Mesangial cell (primary cell): Measurements from ENCODE around the gene ORAI3. TPM values are rescaled to one million over a fixed set of nuclear protein-coding genes. Genes with fewer than 3 reads are reported as not detected.

Experiments
- total RNA-seq: library from RNA; depleted of rRNA; stranded (reverse); fragments of >200 nt; gene quantifications from 2 replicates; pipeline ENCODE4 v1.2.3, GENCODE V29; 2015

The ORAI3 gene
- 24.4 and 95.3 TPM in 2 replicates for total RNA-seq

GRCh38 chr16:30948667-30949649 is at the start of gene ORAI3:
ORAI3 (plus strand) TSS chr16:30949068; CDS start chr16:30949290, 222 bp downstream.

GRCh38 chr16:30923554-30924075 is 25.3 kb upstream of the ORAI3 start, which contains the start of gene FBXL19:
FBXL19 (plus strand) TSS chr16:30923572; CDS start chr16:30925755, 2,183 bp downstream.

GRCh38 chr16:30957456-30958174 is 8.7 kb downstream of the ORAI3 start, which contains the start of gene SETD1A:
SETD1A (plus strand) TSS chr16:30957754; CDS start chr16:30958732, 978 bp downstream.

GRCh38 chr16:30984669-30985400 is 36.0 kb downstream of the ORAI3 start, which contains the start of gene HSD3B7:
HSD3B7 (plus strand) TSS chr16:30985207; CDS start chr16:30985659, 452 bp downstream.

Other genes starting within 250 kb of the ORAI3 start
- 15.3 and 22.1 TPM in 2 replicates for gene SRCAP, start 249.9 kb upstream of the ORAI3 start, total RNA-seq
- gene PHKG2, start 200.6 kb upstream of the ORAI3 start, total RNA-seq, result 24.7 and 28.2 TPM in 2 replicates
- gene CFAP119, start 187.0 kb upstream of the ORAI3 start, total RNA-seq, result 4.8 and 5.9 TPM in 2 replicates
- 63.7 and 67.1 TPM in 2 replicates for gene RNF40, start 186.7 kb upstream of the ORAI3 start, total RNA-seq
- 9.5 and 23.3 TPM in 2 replicates for gene ZNF629, start 161.9 kb upstream of the ORAI3 start, total RNA-seq
- gene BCL7C, start 55.0 kb upstream of the ORAI3 start, total RNA-seq, result 60.0 and 62.7 TPM in 2 replicates
- gene CTF1, start 52.5 kb upstream of the ORAI3 start, total RNA-seq, result 2.8 and 6.8 TPM in 2 replicates
- gene FBXL19, start 25.5 kb upstream of the ORAI3 start, total RNA-seq, result 31.8 and 37.6 TPM in 2 replicates
- 6.5 and 8.0 TPM in 2 replicates for gene SETD1A, start 8.7 kb downstream of the ORAI3 start, total RNA-seq
- 11.2 and 64.7 TPM in 2 replicates for gene HSD3B7, start 36.1 kb downstream of the ORAI3 start, total RNA-seq
- 0.63 and 0.65 TPM in 2 replicates for gene STX1B, start 61.6 kb downstream of the ORAI3 start, total RNA-seq
- gene STX4, start 84.5 kb downstream of the ORAI3 start, total RNA-seq, result 20.9 and 23.1 TPM in 2 replicates
- gene ZNF668, start 125.2 kb downstream of the ORAI3 start, total RNA-seq, result 13.4 and 14.2 TPM in 2 replicates
- 12.7 and 22.7 TPM in 2 replicates for gene ZNF646, start 125.4 kb downstream of the ORAI3 start, total RNA-seq
- 0.81 and 1.6 TPM in 2 replicates for gene PRSS53, start 139.9 kb downstream of the ORAI3 start, total RNA-seq
- 217 and 229 TPM in 2 replicates for gene VKORC1, start 145.7 kb downstream of the ORAI3 start, total RNA-seq
- gene BCKDK, start 159.3 kb downstream of the ORAI3 start, total RNA-seq, result 88.5 and 103 TPM in 2 replicates
- gene KAT8, start 168.6 kb downstream of the ORAI3 start, total RNA-seq, result 31.8 and 47.4 TPM in 2 replicates
- gene PRSS8, start 186.7 kb downstream of the ORAI3 start, total RNA-seq, result 2.6 and 13.1 TPM in 2 replicates
- gene PRSS36, start 201.0 kb downstream of the ORAI3 start, total RNA-seq, result 1.1 and 7.9 TPM in 2 replicates
- 43.7 and 78.9 TPM in 2 replicates for gene FUS, start 231.1 kb downstream of the ORAI3 start, total RNA-seq